GM18526 (cell line): ENCODE results near the gene IKZF3.

ENCODE experiments used
- POLR2A ChIP-seq: IDR thresholded peaks from 3 replicates; pipeline ENCODE4 v1.6.1; 2011; ENCODE audit not compliant: insufficient read length; ENCODE audit errors: extremely low read depth

IKZF3 gene

DNA sequence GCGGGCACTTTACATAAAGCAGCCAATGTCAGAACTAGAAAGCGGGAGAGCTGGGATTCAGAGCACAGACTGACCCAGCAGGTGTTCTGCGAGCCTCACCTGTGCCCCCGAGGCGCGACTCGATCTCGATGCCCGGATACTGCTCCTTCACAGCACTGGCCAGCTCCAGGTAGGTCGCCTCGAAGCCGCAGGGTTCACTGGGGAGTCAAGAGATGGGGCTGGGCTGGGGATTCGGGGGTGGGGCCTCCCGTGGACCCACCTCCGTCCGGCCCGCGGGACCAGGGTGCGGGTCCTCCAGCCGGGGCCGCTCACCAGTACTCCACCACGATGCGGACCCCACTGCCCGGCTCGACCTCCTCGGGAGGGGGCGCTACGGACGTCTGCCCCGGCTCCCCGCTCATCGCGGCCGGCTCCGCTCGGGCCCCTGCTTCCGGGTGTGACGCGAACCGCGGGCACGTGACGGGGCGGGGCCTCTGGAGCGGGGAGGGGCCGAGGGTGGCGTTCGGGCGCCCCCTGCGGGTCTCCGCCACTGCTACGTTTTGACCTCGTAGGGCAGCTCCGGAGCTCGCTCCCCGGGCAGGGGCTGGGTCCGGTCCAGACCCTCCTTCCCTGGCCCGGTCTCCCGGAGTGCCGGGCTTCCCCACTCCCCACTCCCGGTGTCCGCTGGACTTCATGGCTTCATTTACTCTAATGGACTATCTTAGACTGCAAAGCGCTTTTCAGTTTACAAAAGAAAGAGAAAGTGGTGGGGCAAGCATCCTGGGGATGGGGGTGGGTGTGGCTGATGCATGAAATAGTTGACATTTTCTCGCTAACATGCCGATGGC is 133.8 kb downstream of the IKZF3 start, which contains the start of gene MIEN1:
MIEN1 (minus strand) TSS at position 438 of the 827 bp plus-strand sequence; CDS start at position 401, 37 bp downstream.
- TF ChIP-seq POLR2A = peak; percentile 83

DNA sequence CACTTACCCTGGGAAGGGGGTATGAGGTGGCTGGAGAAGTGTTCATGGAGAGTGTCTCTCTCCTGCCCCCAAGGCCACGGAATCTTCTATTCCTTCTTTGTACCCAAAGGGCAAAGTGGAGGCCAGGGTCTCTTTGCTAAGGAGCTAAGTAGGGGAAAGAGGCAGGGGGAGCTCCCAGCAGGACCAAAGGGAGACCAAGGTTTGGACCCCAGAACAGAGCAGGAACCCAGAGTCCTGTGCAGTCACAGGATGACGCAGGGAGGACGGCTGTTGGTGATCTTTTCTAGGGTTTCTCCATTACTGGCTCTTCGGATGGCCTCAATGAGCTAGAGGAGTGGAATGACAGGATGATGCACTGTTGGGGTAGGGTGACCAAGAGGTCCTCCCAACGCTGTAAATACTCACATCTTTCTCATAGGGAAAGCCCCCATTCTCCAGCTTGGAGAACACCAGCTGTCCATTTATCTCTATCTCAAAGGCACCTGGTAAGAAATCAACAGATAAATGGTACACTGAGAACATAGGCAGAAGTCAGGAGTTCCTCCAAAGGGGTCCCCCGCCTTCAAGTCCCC is 134.7 kb downstream of the IKZF3 start:
- no peak for TF ChIP-seq POLR2A

DNA sequence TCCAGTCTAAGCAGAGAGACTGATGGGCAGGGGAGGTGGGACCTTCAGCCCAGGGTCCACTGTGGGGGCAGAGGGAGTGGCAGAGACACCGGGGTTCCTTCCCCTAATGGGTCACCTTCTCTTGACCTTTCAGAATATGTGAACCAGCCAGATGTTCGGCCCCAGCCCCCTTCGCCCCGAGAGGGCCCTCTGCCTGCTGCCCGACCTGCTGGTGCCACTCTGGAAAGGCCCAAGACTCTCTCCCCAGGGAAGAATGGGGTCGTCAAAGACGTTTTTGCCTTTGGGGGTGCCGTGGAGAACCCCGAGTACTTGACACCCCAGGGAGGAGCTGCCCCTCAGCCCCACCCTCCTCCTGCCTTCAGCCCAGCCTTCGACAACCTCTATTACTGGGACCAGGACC is 136.6 kb downstream of the IKZF3 start:
- no peak for TF ChIP-seq POLR2A

DNA sequence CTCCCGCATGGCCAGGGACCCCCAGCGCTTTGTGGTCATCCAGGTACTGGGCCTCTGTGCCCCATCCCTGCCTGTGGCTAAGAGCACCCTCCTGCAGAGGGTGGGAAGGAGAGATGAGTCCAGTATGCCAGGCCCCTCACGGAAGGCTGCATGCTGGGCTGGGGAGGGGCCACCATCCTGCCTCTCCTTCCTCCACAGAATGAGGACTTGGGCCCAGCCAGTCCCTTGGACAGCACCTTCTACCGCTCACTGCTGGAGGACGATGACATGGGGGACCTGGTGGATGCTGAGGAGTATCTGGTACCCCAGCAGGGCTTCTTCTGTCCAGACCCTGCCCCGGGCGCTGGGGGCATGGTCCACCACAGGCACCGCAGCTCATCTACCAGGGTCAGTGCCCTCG is 137.5 kb downstream of the IKZF3 start:
- TF ChIP-seq POLR2A = no peak

DNA sequence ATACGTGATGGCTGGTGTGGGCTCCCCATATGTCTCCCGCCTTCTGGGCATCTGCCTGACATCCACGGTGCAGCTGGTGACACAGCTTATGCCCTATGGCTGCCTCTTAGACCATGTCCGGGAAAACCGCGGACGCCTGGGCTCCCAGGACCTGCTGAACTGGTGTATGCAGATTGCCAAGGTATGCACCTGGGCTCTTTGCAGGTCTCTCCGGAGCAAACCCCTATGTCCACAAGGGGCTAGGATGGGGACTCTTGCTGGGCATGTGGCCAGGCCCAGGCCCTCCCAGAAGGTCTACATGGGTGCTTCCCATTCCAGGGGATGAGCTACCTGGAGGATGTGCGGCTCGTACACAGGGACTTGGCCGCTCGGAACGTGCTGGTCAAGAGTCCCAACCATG is 139.4 kb downstream of the IKZF3 start:
- no peak for TF ChIP-seq POLR2A

DNA sequence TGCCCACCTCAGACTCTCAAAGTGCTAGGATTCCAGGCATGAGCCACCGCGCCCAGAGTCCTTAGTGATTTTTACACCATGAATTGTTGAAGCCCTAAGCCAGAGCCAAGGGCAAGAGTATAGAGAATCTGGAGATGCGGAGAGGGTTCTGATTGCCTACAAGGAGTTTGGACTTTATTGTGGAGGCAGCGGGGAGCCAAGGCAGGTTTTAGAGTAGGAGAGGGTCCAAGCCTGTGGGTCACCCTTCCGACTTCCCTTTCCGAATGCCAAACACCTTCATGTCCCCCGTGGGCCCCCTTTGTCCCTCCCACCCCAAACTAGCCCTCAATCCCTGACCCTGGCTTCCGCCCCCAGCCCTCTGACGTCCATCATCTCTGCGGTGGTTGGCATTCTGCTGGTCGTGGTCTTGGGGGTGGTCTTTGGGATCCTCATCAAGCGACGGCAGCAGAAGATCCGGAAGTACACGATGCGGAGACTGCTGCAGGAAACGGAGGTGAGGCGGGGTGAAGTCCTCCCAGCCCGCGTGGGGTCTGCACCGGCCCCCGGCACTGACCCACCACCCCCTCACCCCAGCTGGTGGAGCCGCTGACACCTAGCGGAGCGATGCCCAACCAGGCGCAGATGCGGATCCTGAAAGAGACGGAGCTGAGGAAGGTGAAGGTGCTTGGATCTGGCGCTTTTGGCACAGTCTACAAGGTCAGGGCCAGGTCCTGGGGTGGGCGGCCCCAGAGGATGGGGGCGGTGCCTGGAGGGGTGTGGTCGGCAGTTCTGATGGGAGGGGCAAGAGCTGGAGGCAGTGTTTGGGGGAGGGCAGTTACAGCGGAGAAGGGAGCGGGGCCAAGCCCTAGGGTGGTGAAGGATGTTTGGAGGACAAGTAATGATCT is 140.9 kb downstream of the IKZF3 start:
- TF ChIP-seq POLR2A = no peak

DNA sequence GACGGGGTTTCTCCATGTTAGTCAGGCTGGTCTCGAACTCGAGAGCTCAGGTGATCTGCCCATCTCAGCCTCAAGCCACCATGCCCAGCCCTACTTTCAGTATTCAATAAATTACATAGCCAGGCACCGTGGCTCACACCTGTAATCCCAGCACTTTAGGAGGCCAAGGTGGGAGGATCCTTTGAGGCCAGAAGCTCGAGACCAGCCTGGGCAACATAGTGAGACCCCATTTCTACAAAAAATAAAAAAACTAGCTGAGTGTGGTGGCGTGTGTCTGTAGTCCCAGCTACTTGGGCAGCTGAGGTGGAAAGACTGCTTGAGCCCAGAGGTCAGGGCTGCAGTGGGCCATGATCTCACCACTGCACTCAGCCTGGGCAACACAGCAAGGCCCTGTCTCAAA is 142.0 kb downstream of the IKZF3 start:
- TF ChIP-seq POLR2A = no peak

DNA sequence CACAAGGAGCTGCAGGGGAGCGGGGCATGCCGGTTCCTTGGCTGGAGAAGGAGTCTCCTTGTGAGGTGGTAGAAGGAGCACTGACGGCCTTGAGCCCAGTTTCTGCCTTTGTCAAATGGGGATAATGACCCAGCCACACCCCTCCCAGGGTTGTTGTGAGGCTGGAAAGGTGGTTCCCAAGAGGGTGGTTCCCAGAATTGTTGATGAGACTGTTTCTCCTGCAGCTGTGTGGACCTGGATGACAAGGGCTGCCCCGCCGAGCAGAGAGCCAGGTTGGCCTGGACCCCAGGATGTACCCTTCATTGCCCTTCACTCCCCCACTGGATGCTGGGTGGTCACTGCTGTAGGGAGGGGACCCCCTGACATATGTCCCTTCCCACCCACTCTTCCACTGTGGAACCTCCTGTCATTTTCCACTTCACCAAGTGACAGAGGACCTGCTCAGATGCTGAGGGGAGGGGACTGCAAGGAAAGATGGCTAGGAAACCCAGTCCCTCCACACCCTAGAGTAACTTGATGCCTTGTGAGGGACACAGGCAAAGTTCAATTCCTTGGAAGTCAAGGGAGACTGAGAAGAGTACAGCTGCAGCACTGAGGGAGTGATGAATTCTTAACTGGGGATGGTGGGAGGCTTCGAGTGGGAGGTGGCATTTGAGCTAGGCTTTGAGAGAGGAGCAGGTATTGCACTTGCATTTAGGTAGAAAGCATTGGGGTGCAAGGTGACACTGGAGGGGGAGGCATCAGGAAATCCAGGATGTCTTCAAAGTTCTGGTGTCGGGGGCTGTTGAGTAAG is 144.4 kb downstream of the IKZF3 start:
- TF ChIP-seq POLR2A = no peak

DNA sequence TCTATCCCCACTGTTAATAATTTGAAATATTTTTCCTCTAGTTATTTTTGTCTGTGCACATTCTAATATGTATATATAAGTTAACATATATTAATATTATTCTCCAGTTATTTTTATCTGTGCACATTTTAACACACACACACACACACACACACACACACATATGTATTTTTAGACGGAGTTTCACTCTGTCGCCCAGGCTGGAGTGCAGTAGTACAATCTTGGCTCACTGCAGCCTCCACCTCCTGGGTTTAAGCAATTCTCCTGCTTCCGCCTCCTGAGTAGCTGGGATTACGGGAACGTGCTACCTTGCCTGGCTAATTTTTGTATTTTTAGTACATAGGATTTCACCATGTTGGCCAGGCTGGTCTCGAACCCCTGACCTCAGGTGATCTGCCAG is 146.5 kb downstream of the IKZF3 start:
- TF ChIP-seq POLR2A = no peak

DNA sequence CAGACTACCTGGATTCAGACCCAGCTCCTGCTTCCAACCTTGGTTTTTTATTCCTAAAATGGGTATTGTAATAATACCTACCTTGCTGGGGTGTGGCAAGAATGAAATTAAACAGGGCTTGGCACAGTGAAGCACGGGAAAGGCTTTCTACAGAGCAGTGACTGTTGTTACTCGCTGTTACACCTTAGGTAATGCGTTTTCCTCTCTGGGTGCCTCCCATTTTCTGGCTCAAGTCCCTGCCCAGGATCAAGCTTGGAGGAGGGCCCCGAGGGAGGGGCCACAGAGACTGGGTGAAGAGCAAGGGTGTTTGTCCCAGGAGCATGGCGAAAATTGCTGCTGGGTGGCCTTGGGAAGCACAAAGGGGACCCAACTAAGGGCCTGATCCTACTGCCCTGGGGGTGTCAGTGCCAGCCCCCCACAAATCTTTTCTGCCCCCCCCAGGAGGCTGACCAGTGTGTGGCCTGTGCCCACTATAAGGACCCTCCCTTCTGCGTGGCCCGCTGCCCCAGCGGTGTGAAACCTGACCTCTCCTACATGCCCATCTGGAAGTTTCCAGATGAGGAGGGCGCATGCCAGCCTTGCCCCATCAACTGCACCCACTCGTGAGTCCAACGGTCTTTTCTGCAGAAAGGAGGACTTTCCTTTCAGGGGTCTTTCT is 147.1 kb downstream of the IKZF3 start:
- no peak for TF ChIP-seq POLR2A

DNA sequence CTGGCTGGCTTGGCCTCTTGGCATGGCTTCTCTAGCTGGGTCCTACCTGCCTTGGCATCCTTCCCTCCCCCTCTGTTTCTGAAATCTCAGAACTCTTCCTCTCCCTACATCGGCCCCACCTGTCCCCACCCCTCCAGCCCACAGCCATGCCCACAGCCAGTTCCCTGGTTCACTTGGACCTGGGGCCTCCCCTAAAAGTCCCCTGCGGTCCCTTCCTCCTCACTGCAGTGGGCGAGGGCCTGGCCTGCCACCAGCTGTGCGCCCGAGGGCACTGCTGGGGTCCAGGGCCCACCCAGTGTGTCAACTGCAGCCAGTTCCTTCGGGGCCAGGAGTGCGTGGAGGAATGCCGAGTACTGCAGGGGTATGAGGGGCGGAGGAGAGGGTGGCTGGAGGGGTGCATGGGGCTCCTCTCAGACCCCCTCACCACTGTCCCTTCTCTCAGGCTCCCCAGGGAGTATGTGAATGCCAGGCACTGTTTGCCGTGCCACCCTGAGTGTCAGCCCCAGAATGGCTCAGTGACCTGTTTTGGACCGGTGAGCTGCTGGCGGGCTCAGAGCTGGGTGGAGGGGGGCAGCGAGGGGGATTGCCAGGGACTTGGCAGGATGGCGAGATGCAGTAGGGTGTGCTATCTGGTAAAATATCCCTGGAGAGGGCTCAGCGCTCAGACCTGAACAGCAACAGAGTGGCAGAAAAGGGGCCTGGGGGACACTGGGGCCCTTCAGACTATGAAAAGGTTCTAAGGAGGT is 147.9 kb downstream of the IKZF3 start:
- no peak for TF ChIP-seq POLR2A

DNA sequence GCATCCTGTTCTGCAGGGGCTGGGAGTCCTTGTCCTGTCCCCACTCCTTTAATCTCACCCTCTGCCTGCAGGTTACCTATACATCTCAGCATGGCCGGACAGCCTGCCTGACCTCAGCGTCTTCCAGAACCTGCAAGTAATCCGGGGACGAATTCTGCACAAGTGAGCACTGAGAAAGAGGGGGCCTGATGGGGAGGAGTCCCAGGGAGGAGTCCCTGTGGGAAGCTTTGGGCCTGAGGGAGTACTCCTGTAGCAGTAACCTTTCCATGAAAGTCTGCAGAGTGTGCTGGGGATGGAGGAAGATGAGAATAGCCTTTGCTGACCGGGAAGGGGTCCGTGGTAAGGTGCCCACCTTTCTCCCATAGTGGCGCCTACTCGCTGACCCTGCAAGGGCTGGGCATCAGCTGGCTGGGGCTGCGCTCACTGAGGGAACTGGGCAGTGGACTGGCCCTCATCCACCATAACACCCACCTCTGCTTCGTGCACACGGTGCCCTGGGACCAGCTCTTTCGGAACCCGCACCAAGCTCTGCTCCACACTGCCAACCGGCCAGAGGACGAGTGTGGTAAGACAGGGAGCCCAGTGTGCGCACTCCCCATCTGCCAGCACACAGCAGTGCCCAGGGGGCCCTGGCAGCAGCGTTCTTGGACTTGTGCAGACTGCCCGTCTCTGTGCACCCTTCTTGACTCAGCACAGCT is 148.6 kb downstream of the IKZF3 start:
- TF ChIP-seq POLR2A = no peak

DNA sequence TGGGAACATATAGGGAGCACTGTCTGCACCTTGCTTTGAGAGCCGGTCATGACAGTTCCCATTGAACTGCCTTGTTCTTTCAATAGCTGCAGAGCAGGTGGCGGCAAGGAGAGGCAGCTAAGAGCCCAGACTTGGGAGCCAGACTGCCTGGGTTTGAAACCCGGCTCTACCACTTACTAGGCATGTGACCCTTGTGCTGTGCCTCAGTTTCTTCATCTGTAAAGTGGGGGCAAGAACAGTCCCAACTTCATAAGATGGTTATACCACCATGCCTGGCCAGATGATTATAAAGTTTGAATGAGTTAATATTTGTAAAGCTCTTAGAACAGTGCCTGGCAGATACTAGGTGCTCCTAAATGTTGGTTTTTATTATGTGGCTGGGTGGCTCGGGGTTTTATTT is 149.9 kb downstream of the IKZF3 start:
- TF ChIP-seq POLR2A = no peak
